CD8-positive, alpha-beta memory T cell (primary cell): Measurements from ENCODE around the gene ACSBG1. TPM values are rescaled to one million over a fixed set of nuclear protein-coding genes. Genes with fewer than 3 reads are reported as not detected.

Experiments used
- CTCF ChIA-PET: fragments of 350-600 bp; sonication (Branson Sonifier 250); formaldehyde crosslinking; loops from one replicate; lab custom pipeline; 2021; ENCODE audit warnings: antibody characterized with exemption; lab: Charles Lee
- POLR2A ChIA-PET: fragments of 350-600 bp; sonication (Branson Sonifier 250); formaldehyde crosslinking; loops from one replicate; lab custom pipeline; 2021; ENCODE audit warnings: antibody characterized with exemption; lab: Charles Lee
- DNase-seq, 5 donors: peaks; one replicate each; pipeline versions ENCODE4 v3.0.0 to v3.0.0-alpha.2; 2020 to 2022; ENCODE audit warnings: mixed read lengths in 1 of 5
- H3K27ac ChIP-seq: one replicate; pipeline ENCODE4 v1.7.0; 2013; ENCODE audit warnings: low read depth, mild to moderate bottlenecking, low read length, moderate library complexity
- H3K27me3 ChIP-seq: 2 replicates; pipeline ENCODE4 v1.7.0; 2013; ENCODE audit warnings: low read length, mild to moderate bottlenecking; ENCODE audit not compliant: insufficient read depth, poor library complexity, severe bottlenecking
- H3K36me3 ChIP-seq: 2 replicates; pipeline ENCODE4 v1.7.0; 2013; ENCODE audit warnings: mild to moderate bottlenecking, low read length, moderate library complexity; ENCODE audit not compliant: insufficient read depth
- H3K4me1 ChIP-seq: 2 replicates; pipeline ENCODE4 v1.7.0; 2013; ENCODE audit warnings: mild to moderate bottlenecking, low read length, moderate library complexity; ENCODE audit not compliant: insufficient read depth
- H3K4me3 ChIP-seq: 2 replicates; pipeline ENCODE4 v1.7.0; 2013; ENCODE audit warnings: mild to moderate bottlenecking, low read length
- H3K9me3 ChIP-seq: 2 replicates; pipeline ENCODE4 v1.7.0; 2013; ENCODE audit warnings: mild to moderate bottlenecking, low read length
- H3K27ac Mint-ChIP-seq, 8 donors: one replicate each; pipeline ENCODE4 v1.8.0; 2020 to 2021; ENCODE audit warnings: mixed read lengths in 8 of 8, mild to moderate bottlenecking in 6 of 8, inconsistent platforms in 3 of 8, moderate library complexity in 3 of 8
- H3K27me3 Mint-ChIP-seq, 2 donors: one replicate each; pipeline ENCODE4 v1.8.0; 2020 to 2021; ENCODE audit warnings: mixed read lengths in 2 of 2, mild to moderate bottlenecking in 1 of 2, moderate library complexity in 1 of 2
- H3K36me3 Mint-ChIP-seq, 3 donors: one replicate each; pipeline ENCODE4 v1.8.0; 2020 to 2021; ENCODE audit warnings: mixed read lengths in 3 of 3, inconsistent platforms in 1 of 3, mild to moderate bottlenecking in 1 of 3
- H3K4me1 Mint-ChIP-seq, 3 donors: one replicate each; pipeline ENCODE4 v1.8.0; 2020 to 2021; ENCODE audit warnings: mixed read lengths in 3 of 3, inconsistent platforms in 1 of 3, mild to moderate bottlenecking in 1 of 3
- H3K4me3 Mint-ChIP-seq, 7 donors: one replicate each; pipeline ENCODE4 v1.8.0; 2020 to 2021; ENCODE audit warnings: mixed read lengths in 7 of 7, mild to moderate bottlenecking in 6 of 7, moderate library complexity in 4 of 7, inconsistent platforms in 2 of 7
- H3K9me3 Mint-ChIP-seq, 5 donors: one replicate each; pipeline ENCODE4 v1.8.0; 2020 to 2022; ENCODE audit warnings: mixed read lengths in 5 of 5, mild to moderate bottlenecking in 3 of 5, moderate library complexity in 2 of 5, inconsistent platforms in 1 of 5
- polyA plus RNA-seq: library from polyadenylated mRNA; unstranded; fragments of 300-500 nt; fragmentation: Illumina TruSeq; gene quantifications from one replicate; pipeline ENCODE4 v1.2.3, GENCODE V29; 2021
- total RNA-seq, 2 experiments: library from RNA; stranded (reverse); gene quantifications; one replicate each; pipeline ENCODE4 v1.2.3, GENCODE V29; 2021

ACSBG1 gene
- total and polyA plus RNA-seq, 3 experiments from 2014 or later: 0.06 TPM; not detected in 2

- Histone ChIP-seq H3K27me3 (no peaks in the 10 kb centered on the region), H3K9me3 (no peaks in the 10 kb centered on the region), H3K36me3 (no peaks in the 10 kb centered on the region), H3K4me1 (peaks cover 16% of the 10 kb centered on the region), H3K4me3 (no peak overlapping the region), H3K27ac (no peak overlapping the region)
- ChIA-PET POLR2A (no interaction called here), CTCF (interaction anchor here (0.7 to 2.3 kb wide), 3 partner anchors 13 to 63 kb away, joined by 3 to 9 read pairs (median 7); no protein-coding TSS in a partner anchor)
- Mint-ChIP-seq H3K36me3 (peaks cover 0 to 2% (median 0%) of the 10 kb centered on the region in 3 donors), H3K27ac (peak overlapping the region in 1 of 8 donors; percentile 24), H3K27me3 (no peaks in the 10 kb centered on the region), H3K9me3 (no peaks in the 10 kb centered on the region), H3K4me1 (peaks cover 19% of the 10 kb centered on the region in 3 donors), H3K4me3 (no peak overlapping the region)
- DNase-seq: no peak
These were observed 56.3 kb downstream of the ACSBG1 start for GRCh38 chr15:78178064-78178463.

GRCh38 chr15:78177447-78177873 lies 56.9 kb downstream of the ACSBG1 start:
- peaks cover under 1% of the 10 kb centered on the region for H3K36me3 ChIP-seq
- H3K36me3 Mint-ChIP-seq: peaks cover 0 to 6% (median 4%) of the 10 kb centered on the region in 3 donors
- no peak overlapping the region for H3K27ac Mint-ChIP-seq
- no peaks in the 10 kb centered on the region for H3K27me3 Mint-ChIP-seq
- H3K4me1 ChIP-seq: peaks cover 16% of the 10 kb centered on the region
- CTCF ChIA-PET: interaction anchor here (1.3 to 2.3 kb wide), 3 partner anchors 18 to 64 kb away, joined by 3 to 9 read pairs (median 7); no protein-coding TSS in a partner anchor
- H3K27ac ChIP-seq: no peak overlapping the region
- no peaks in the 10 kb centered on the region for H3K9me3 Mint-ChIP-seq
- no peaks in the 10 kb centered on the region for H3K9me3 ChIP-seq
- H3K4me3 Mint-ChIP-seq: no peak overlapping the region
- H3K27me3 ChIP-seq: no peaks in the 10 kb centered on the region
- H3K4me1 Mint-ChIP-seq: peaks cover 19 to 23% (median 20%) of the 10 kb centered on the region in 3 donors
- POLR2A ChIA-PET: interaction anchor here (0.6 kb wide), 1 partner anchor 25 kb away, joined by 8 read pairs; no protein-coding TSS in a partner anchor
- DNase-seq: peak in 2 of 5 donors; percentile 16 to 56
- no peak overlapping the region for H3K4me3 ChIP-seq

GRCh38 chr15:78175330-78175729 lies 59.0 kb downstream of the ACSBG1 start:
- H3K9me3 ChIP-seq: no peaks in the 10 kb centered on the region
- H3K36me3 Mint-ChIP-seq: peaks cover 5 to 27% (median 8%) of the 10 kb centered on the region in 3 donors
- peaks cover 16% of the 10 kb centered on the region for H3K4me1 ChIP-seq
- peak overlapping the region in 2 of 8 donors; percentile 32 to 71 for H3K27ac Mint-ChIP-seq
- no peaks in the 10 kb centered on the region for H3K27me3 Mint-ChIP-seq
- ChIA-PET POLR2A (no interaction called here), CTCF (no interaction called here)
- peaks cover 22% of the 10 kb centered on the region for H3K36me3 ChIP-seq
- no peak overlapping the region for H3K4me3 Mint-ChIP-seq
- H3K27me3 ChIP-seq: no peaks in the 10 kb centered on the region
- peaks cover 19 to 23% (median 20%) of the 10 kb centered on the region in 3 donors for H3K4me1 Mint-ChIP-seq
- H3K9me3 Mint-ChIP-seq: no peaks in the 10 kb centered on the region
- DNase-seq: no peak
- no peak overlapping the region for H3K4me3 ChIP-seq
- H3K27ac ChIP-seq: no peak overlapping the region

- Mint-ChIP-seq H3K4me3 (peak overlapping the region in 3 of 7 donors; percentile 16 to 55 (median 54)), H3K27ac (peak overlapping the region in 4 of 8 donors; percentile 11 to 38 (median 19)), H3K4me1 (peaks cover 19 to 23% (median 20%) of the 10 kb centered on the region in 3 donors), H3K36me3 (peaks cover 7 to 37% (median 14%) of the 10 kb centered on the region in 3 donors), H3K27me3 (no peaks in the 10 kb centered on the region), H3K9me3 (no peaks in the 10 kb centered on the region)
- Histone ChIP-seq H3K4me3 (no peak overlapping the region), H3K9me3 (no peaks in the 10 kb centered on the region), H3K27ac (no peak overlapping the region), H3K4me1 (peaks cover 16% of the 10 kb centered on the region), H3K36me3 (peaks cover 25% of the 10 kb centered on the region), H3K27me3 (no peaks in the 10 kb centered on the region)
- DNase-seq: peak in 1 of 5 donors; percentile 18
- ChIA-PET CTCF (no interaction called here), POLR2A (no interaction called here)
These were observed 60.0 kb downstream of the ACSBG1 start for GRCh38 chr15:78174401-78174800.

- Mint-ChIP-seq H3K27ac (no peak overlapping the region), H3K27me3 (no peaks in the 10 kb centered on the region), H3K4me1 (peaks cover 28 to 34% (median 30%) of the 10 kb centered on the region in 3 donors), H3K36me3 (peaks cover 19 to 56% (median 20%) of the 10 kb centered on the region in 3 donors), H3K4me3 (no peak overlapping the region), H3K9me3 (no peaks in the 10 kb centered on the region)
- H3K4me1 ChIP-seq: peaks cover 26% of the 10 kb centered on the region
- ChIA-PET CTCF (interaction anchor here (1.0 to 1.7 kb wide), 2 partner anchors 10 to 24 kb away, joined by 3 to 4 read pairs; no protein-coding TSS in a partner anchor), POLR2A (no interaction called here)
- no peak overlapping the region for H3K27ac ChIP-seq
- H3K4me3 ChIP-seq: no peak overlapping the region
- peaks cover 25% of the 10 kb centered on the region for H3K36me3 ChIP-seq
- no peak for DNase-seq
- no peaks in the 10 kb centered on the region for H3K9me3 ChIP-seq
- no peaks in the 10 kb centered on the region for H3K27me3 ChIP-seq
These were observed 62.4 kb downstream of the ACSBG1 start for GRCh38 chr15:78171864-78172472.

GRCh38 chr15:78170848-78171773 lies 63.3 kb downstream of the ACSBG1 start:
- no peaks in the 10 kb centered on the region for H3K9me3 ChIP-seq
- Mint-ChIP-seq H3K27ac (no peak overlapping the region), H3K9me3 (no peaks in the 10 kb centered on the region), H3K36me3 (peaks cover 20 to 64% (median 23%) of the 10 kb centered on the region in 3 donors), H3K4me1 (peaks cover 31 to 40% (median 32%) of the 10 kb centered on the region in 3 donors), H3K4me3 (no peak overlapping the region), H3K27me3 (no peaks in the 10 kb centered on the region)
- no peaks in the 10 kb centered on the region for H3K27me3 ChIP-seq
- H3K4me1 ChIP-seq: peaks cover 29% of the 10 kb centered on the region
- H3K36me3 ChIP-seq: peaks cover 25% of the 10 kb centered on the region
- DNase-seq: peak in 1 of 5 donors; percentile 1
- CTCF ChIA-PET: interaction anchor here (1.7 kb wide), 1 partner anchor 10 kb away, joined by 3 read pairs; no protein-coding TSS in a partner anchor
- POLR2A ChIA-PET: no interaction called here
- no peak overlapping the region for H3K27ac ChIP-seq
- H3K4me3 ChIP-seq: no peak overlapping the region

- Mint-ChIP-seq H3K4me1 (peaks cover 17 to 26% (median 18%) of the 10 kb centered on the region in 3 donors), H3K27ac (peak overlapping the region in 2 of 8 donors; percentile 5 to 19), H3K4me3 (no peak overlapping the region), H3K9me3 (no peaks in the 10 kb centered on the region), H3K36me3 (peaks cover 22 to 85% (median 36%) of the 10 kb centered on the region in 3 donors), H3K27me3 (no peaks in the 10 kb centered on the region)
- Histone ChIP-seq H3K4me3 (no peak overlapping the region), H3K4me1 (peaks cover 17% of the 10 kb centered on the region), H3K27ac (no peak overlapping the region), H3K36me3 (peaks cover 30% of the 10 kb centered on the region), H3K9me3 (no peaks in the 10 kb centered on the region), H3K27me3 (no peaks in the 10 kb centered on the region)
- POLR2A ChIA-PET: no interaction called here
- CTCF ChIA-PET: interaction anchor here (0.9 kb wide), 1 partner anchor 27 kb away, joined by 3 read pairs; no protein-coding TSS in a partner anchor
- DNase-seq: no peak
These were observed 65.8 kb downstream of the ACSBG1 start for GRCh38 chr15:78168608-78169007.
